Sigmoid colon (tissue), 3 donors: ENCODE measurements around the gene SDR42E2.

Experiments
- CTCF ChIP-seq, 4 experiments: fragments of 450-650 bp in 3 of 4; fragments of 200-600 bp in 1 of 4; IDR thresholded peaks; one replicate each; pipeline ENCODE4 v1.5.1; 2016 to 2019; ENCODE audit warnings: antibody characterized with exemption in 4 of 4, mild to moderate bottlenecking in 3 of 4, moderate library complexity in 2 of 4
- POLR2A ChIP-seq, 2 donors: fragments of 450-650 bp; IDR thresholded peaks; one replicate each; pipeline ENCODE4 v1.6.1; 2016; ENCODE audit warnings: antibody characterized with exemption in 2 of 2, mild to moderate bottlenecking in 2 of 2, moderate library complexity in 2 of 2

- TF ChIP-seq POLR2A (IDR thresholded peaks at IDR 0.05), result no peak
- TF ChIP-seq CTCF (IDR thresholded peaks at IDR 0.05), result no peak
Observed at GRCh38 chr16:22161401-22161800, 905 bp upstream of the SDR42E2 start.
